Fibroblast of skin of back (primary cell): Measurements from ENCODE around the gene SYPL2.

Source experiments
- DNase-seq: peaks from one replicate; pipeline ENCODE4 v3.0.0-alpha.2; 2013

Gene SYPL2

GRCh38 chr1:109493227-109493626 lies 26.9 kb downstream of the SYPL2 start:
- DNase-seq: no peak

GRCh38 chr1:109493805-109494539 lies 27.6 kb downstream of the SYPL2 start, which contains the start of gene CYB561D1:
Gene CYB561D1, plus strand, starts transcription at chr1:109494094. Its CDS starts 46 bp downstream, at chr1:109494140.
- DNase-seq: peak; percentile 82

GRCh38 chr1:109495738-109496137 lies 29.4 kb downstream of the SYPL2 start:
- DNase-seq: no peak

GRCh38 chr1:109497449-109498160 lies 31.3 kb downstream of the SYPL2 start:
- no peak for DNase-seq

GRCh38 chr1:109498161-109498801 lies 31.9 kb downstream of the SYPL2 start:
- DNase-seq: peak; percentile 31

GRCh38 chr1:109499081-109499480 lies 32.7 kb downstream of the SYPL2 start:
- no peak for DNase-seq

- peak; percentile 50 for DNase-seq
These were observed 33.6 kb downstream of the SYPL2 start for GRCh38 chr1:109499661-109500536.

- DNase-seq: peak; percentile 78
These were observed 34.6 kb downstream of the SYPL2 start for GRCh38 chr1:109500941-109501381.

- DNase-seq: no peak
These were observed 35.5 kb downstream of the SYPL2 start for GRCh38 chr1:109501644-109502363.

- no peak for DNase-seq
These were observed 36.1 kb downstream of the SYPL2 start for GRCh38 chr1:109502364-109502851.

- DNase-seq: no peak
These were observed 37.6 kb downstream of the SYPL2 start for GRCh38 chr1:109503935-109504334.

- no peak for DNase-seq
These were observed 38.6 kb downstream of the SYPL2 start for GRCh38 chr1:109504974-109505373.

GRCh38 chr1:109508001-109508872 lies 41.9 kb downstream of the SYPL2 start:
- no peak for DNase-seq

- DNase-seq: no peak
These were observed 42.5 kb downstream of the SYPL2 start for GRCh38 chr1:109508873-109509175.

- DNase-seq: peak; percentile 53
These were observed 43.1 kb downstream of the SYPL2 start, which contains the start of gene AMIGO1 for GRCh38 chr1:109509176-109510134. Gene AMIGO1, minus strand, starts transcription at chr1:109509727. Its CDS starts 815 bp downstream, at chr1:109508912.

GRCh38 chr1:109513110-109513710 lies 46.9 kb downstream of the SYPL2 start:
- DNase-seq: no peak

- DNase-seq: no peak
These were observed 48.5 kb downstream of the SYPL2 start for GRCh38 chr1:109514846-109515245.

GRCh38 chr1:109516872-109517271 lies 50.5 kb downstream of the SYPL2 start:
- no peak for DNase-seq

- no peak for DNase-seq
These were observed 51.0 kb downstream of the SYPL2 start for GRCh38 chr1:109517337-109517736.
